Neural cell (in vitro differentiated cells): ENCODE measurements around the gene CIDEA.

Experiments
- CTCF ChIP-seq: fragments of 450-650 bp; IDR thresholded peaks from 2 replicates; pipeline ENCODE4 v1.5.1; 2014; ENCODE audit warnings: antibody characterized with exemption, mild to moderate bottlenecking, moderate library complexity; ENCODE audit not compliant: poor library complexity, severe bottlenecking
- EZH2 ChIP-seq: fragments of 200-600, 300-800 bp; shearing (Covaris generic), sonication (generic); IDR thresholded peaks from 2 replicates; pipeline ENCODE4 v1.6.1; 2014; ENCODE audit warnings: antibody characterized with exemption, low read length, borderline replicate concordance, mild to moderate bottlenecking; ENCODE audit not compliant: insufficient read depth, poor library complexity, severe bottlenecking
- MXI1 ChIP-seq: fragments of 450-650 bp; conservative IDR thresholded peaks from 2 replicates; pipeline ENCODE4 v1.6.1; 2014; ENCODE audit warnings: antibody characterized with exemption, mild to moderate bottlenecking; ENCODE audit not compliant: poor library complexity, severe bottlenecking
- POLR2AphosphoS5 ChIP-seq: IDR thresholded peaks from 2 replicates; pipeline ENCODE4 v1.6.1; 2012
- RAD21 ChIP-seq: fragments of 450-650 bp; conservative IDR thresholded peaks from 2 replicates; pipeline ENCODE4 v1.6.1; 2014; ENCODE audit warnings: antibody characterized with exemption, mild to moderate bottlenecking, moderate library complexity
- REST ChIP-seq: IDR thresholded peaks from 2 replicates; pipeline ENCODE4 v1.6.1; 2012; ENCODE audit warnings: borderline replicate concordance
- SMC3 ChIP-seq: fragments of 450-650 bp; conservative IDR thresholded peaks from 2 replicates; pipeline ENCODE4 v1.6.1; 2014; ENCODE audit warnings: antibody characterized with exemption, mild to moderate bottlenecking, moderate library complexity; ENCODE audit not compliant: poor library complexity
- TAF1 ChIP-seq: IDR thresholded peaks from 2 replicates; pipeline ENCODE4 v1.6.1; 2012; ENCODE audit warnings: low read depth

GRCh38 chr18:12307701-12308385 lies 53.7 kb downstream of the CIDEA start, which contains the start of gene TUBB6:
- no peak for TF ChIP-seq CTCF
- TF ChIP-seq RAD21: no peak
- no peak for TF ChIP-seq POLR2AphosphoS5
- no peak for TF ChIP-seq TAF1
- no peak for TF ChIP-seq EZH2
- no peak for TF ChIP-seq MXI1
- no peak for TF ChIP-seq SMC3
- TF ChIP-seq REST: no peak
